Progenitor cell of endocrine pancreas (in vitro differentiated cells): ENCODE results near the gene UBE2E3. TPM values are rescaled to one million over a fixed set of nuclear protein-coding genes. Genes with fewer than 3 reads are reported as not detected.
"Not testable (repeated sequence)": the region's sequence is repeated elsewhere in the genome, so short reads cannot be mapped to it uniquely, and the experiment has no call there.

Source experiments
- DNase-seq: peaks from one replicate; pipeline ENCODE4 v3.0.0; 2021; ENCODE audit warnings: low spot score; ENCODE audit not compliant: unreplicated experiment
- H3K27ac Mint-ChIP-seq: 2 replicates; pipeline ENCODE4 v1.8.0; 2021; ENCODE audit warnings: mild to moderate bottlenecking, moderate library complexity, mixed read lengths
- H3K27me3 Mint-ChIP-seq: 2 replicates; pipeline ENCODE4 v1.8.0; 2021; ENCODE audit warnings: mixed read lengths
- H3K36me3 Mint-ChIP-seq: 2 replicates; pipeline ENCODE4 v1.8.0; 2022; ENCODE audit warnings: mixed read lengths; ENCODE audit not compliant: insufficient read depth
- H3K4me1 Mint-ChIP-seq: 2 replicates; pipeline ENCODE4 v1.8.0; 2021; ENCODE audit warnings: low read depth, mixed read lengths
- H3K4me3 Mint-ChIP-seq: 2 replicates; pipeline ENCODE4 v1.8.0; 2021; ENCODE audit warnings: low read depth, mild to moderate bottlenecking, moderate library complexity, mixed read lengths
- H3K9me3 Mint-ChIP-seq: 2 replicates; pipeline ENCODE4 v1.8.0; 2021; ENCODE audit warnings: low read depth, mixed read lengths
- CTCF ChIP-seq: fragments of 200-600 bp; sonication (generic); IDR thresholded peaks from one replicate; pipeline ENCODE4 v1.5.0; 2021; ENCODE audit warnings: antibody characterized with exemption, mild to moderate bottlenecking; ENCODE audit not compliant: unreplicated experiment
- total RNA-seq: library from RNA; stranded (reverse); gene quantifications from 2 replicates; pipeline ENCODE4 v1.2.1, GENCODE V29; 2021

The UBE2E3 gene
- total RNA-seq, 1 donor from 2014 or later = 146 TPM

DNA sequence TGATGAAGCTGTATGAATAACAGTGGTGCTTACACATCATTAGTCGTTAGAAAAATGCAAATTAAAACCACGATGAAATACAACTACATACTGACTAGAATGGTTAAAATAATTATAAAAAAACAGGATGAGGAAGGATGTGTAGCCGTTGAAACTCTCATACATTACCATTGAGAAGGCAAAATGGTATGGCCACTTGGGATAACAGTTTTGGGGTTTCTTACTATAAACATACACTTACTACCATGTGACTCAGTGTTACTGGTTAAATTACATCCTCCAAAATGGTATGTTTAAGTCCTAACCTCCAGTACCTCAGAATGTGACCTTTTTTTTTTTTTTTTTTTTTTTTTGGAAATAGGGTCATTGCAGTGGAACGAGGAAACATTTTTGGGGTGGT is 58.4 kb downstream of the UBE2E3 start:
- TF ChIP-seq CTCF = no peak
- Mint-ChIP-seq H3K4me1 (no peaks in the 10 kb centered on the region), H3K36me3 (no peaks in the 10 kb centered on the region), H3K9me3 (no peaks in the 10 kb centered on the region), H3K4me3 (no peak overlapping the region), H3K27ac (no peak overlapping the region), H3K27me3 (no peaks in the 10 kb centered on the region)
- no peak for DNase-seq

- H3K27ac Mint-ChIP-seq, H3K4me1 Mint-ChIP-seq, DNase-seq, H3K9me3 Mint-ChIP-seq, H3K4me3 Mint-ChIP-seq, H3K27me3 Mint-ChIP-seq, H3K36me3 Mint-ChIP-seq: not testable (repeated sequence)
Measured at GRCh38 chr2:181040839-181041238, 60.4 kb downstream of the UBE2E3 start.

GRCh38 chr2:181041661-181042060 is 61.3 kb downstream of the UBE2E3 start:
- Mint-ChIP-seq H3K27ac (no peak overlapping the region), H3K36me3 (no peaks in the 10 kb centered on the region), H3K27me3 (no peaks in the 10 kb centered on the region), H3K4me3 (no peak overlapping the region), H3K4me1 (peaks cover 7% of the 10 kb centered on the region), H3K9me3 (no peaks in the 10 kb centered on the region)
- DNase-seq = no peak
- no peak for TF ChIP-seq CTCF

DNA sequence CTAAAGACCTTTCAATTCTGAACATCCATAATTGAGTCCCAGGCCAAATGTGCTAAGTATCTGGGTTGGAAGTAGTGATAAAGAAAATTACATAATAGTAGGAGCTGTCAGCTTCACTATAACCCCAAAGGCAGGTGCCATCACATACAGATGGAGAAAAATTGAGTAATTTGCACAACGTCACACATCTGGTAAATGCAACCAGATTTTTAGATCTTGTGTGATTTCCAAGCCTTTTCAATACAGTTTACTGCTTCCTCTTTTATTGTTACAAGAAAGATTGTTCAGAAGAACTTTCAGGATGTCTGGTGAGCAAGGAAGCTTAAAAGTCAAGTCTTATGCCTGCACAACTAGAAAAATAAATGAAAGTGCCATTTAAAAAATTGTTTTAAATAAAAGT is 62.3 kb downstream of the UBE2E3 start:
- H3K27me3 Mint-ChIP-seq = no peaks in the 10 kb centered on the region
- H3K4me3 Mint-ChIP-seq = no peak overlapping the region
- no peaks in the 10 kb centered on the region for H3K36me3 Mint-ChIP-seq
- TF ChIP-seq CTCF = no peak
- H3K4me1 Mint-ChIP-seq = peaks cover 7% of the 10 kb centered on the region
- no peak overlapping the region for H3K27ac Mint-ChIP-seq
- no peak for DNase-seq
- no peaks in the 10 kb centered on the region for H3K9me3 Mint-ChIP-seq

- peaks cover 7% of the 10 kb centered on the region for H3K4me1 Mint-ChIP-seq
- H3K4me3 Mint-ChIP-seq = no peak overlapping the region
- no peak for TF ChIP-seq CTCF
- H3K36me3 Mint-ChIP-seq = no peaks in the 10 kb centered on the region
- no peak overlapping the region for H3K27ac Mint-ChIP-seq
- no peak for DNase-seq
- H3K9me3 Mint-ChIP-seq = no peaks in the 10 kb centered on the region
- no peaks in the 10 kb centered on the region for H3K27me3 Mint-ChIP-seq
Measured at GRCh38 chr2:181046833-181047232, 66.4 kb downstream of the UBE2E3 start.

GRCh38 chr2:181047829-181048228 is 67.4 kb downstream of the UBE2E3 start:
- Mint-ChIP-seq H3K27me3 (no peaks in the 10 kb centered on the region), H3K4me1 (peaks cover 13% of the 10 kb centered on the region), H3K4me3 (no peak overlapping the region), H3K9me3 (no peaks in the 10 kb centered on the region), H3K36me3 (no peaks in the 10 kb centered on the region), H3K27ac (no peak overlapping the region)
- DNase-seq = no peak
- no peak for TF ChIP-seq CTCF
